Left colon (tissue), 2 donors: ENCODE measurements around the gene PRKAB1. TPM values are rescaled to one million over a fixed set of nuclear protein-coding genes. Genes with fewer than 3 reads are reported as not detected.
"Not testable (repeated sequence)": the region's sequence is repeated elsewhere in the genome, so short reads cannot be mapped to it uniquely, and the experiment has no call there.

Experiments used
- ATAC-seq: fragments of 200-7000 bp; cut with Tn5 transposase; one replicate; pipeline ENCODE4 v1.9.1; 2020; ENCODE audit warnings: mild to moderate bottlenecking, moderate library complexity
- DNase-seq, 2 donors: peaks; one replicate each; pipeline ENCODE4 v3.0.0-alpha.2; 2020
- intact Hi-C, 2 donors: fragments of 100-400 bp; cut with DNase I in 1 of 2; cut with micrococcal nuclease in 1 of 2; formaldehyde crosslinking; loops; one replicate each; pipeline versions ENCODE4 v1.11.2 to v1.14.0; 2022; cut with DNase I, micrococcal nuclease
- long read RNA-seq: library from polyadenylated mRNA; unstranded; transcript quantifications from one replicate; pipeline ENCODE4 v2.0.0, GENCODE V29; 2021
- total RNA-seq, 2 donors: library from RNA; stranded (reverse); fragmentation: NEBNext Ultra II Directional; extraction: Animal tissue kit (Norgen Biotek cat#: 25700); gene quantifications; one replicate each; pipeline ENCODE4 v1.2.1, GENCODE V29; 2021
- donor health status: DM: no; HTN: no; CAD: no.
- donor health status: DM: yes; HTN: yes; CAD: no.

PRKAB1 gene
- total RNA-seq, result 100 to 1,000 TPM in 1 of 2 donors, 10 to 100 TPM in 1; 62.2 to 111 TPM
- long read RNA-seq, full-length matches to known transcripts, result 176 of 223 reads
- long read RNA-seq, partial matches to known transcripts, result 11 of 223 reads
- long read RNA-seq, other reads (novel, unspliced or antisense), result 36 of 223 reads

- intact Hi-C loops, result no loop called here
- DNase-seq, result peak; percentile 96 to 97
- peak; percentile 77 for ATAC-seq
Measured at GRCh38 chr12:119667577-119668323, at the start of gene PRKAB1. PRKAB1 (plus strand) TSS chr12:119668133; CDS start chr12:119668245, 112 bp downstream.

- ATAC-seq, DNase-seq, intact Hi-C loops: not testable (repeated sequence)
Measured at GRCh38 chr12:119618328-119618896, 49.5 kb upstream of the PRKAB1 start.

- no peak for ATAC-seq
- intact Hi-C loops, result no loop called here
- no peak for DNase-seq
Measured at GRCh38 chr12:119620490-119620889, 47.4 kb upstream of the PRKAB1 start.

GRCh38 chr12:119621878-119622277, 46.1 kb upstream of the PRKAB1 start:
- no peak for DNase-seq
- no peak for ATAC-seq
- intact Hi-C loops, result no loop called here

- ATAC-seq (no peak), DNase-seq (no peak)
- intact Hi-C loops, result no loop called here
Measured at GRCh38 chr12:119624966-119625365, 43.0 kb upstream of the PRKAB1 start.

GRCh38 chr12:119627019-119627643, 40.8 kb upstream of the PRKAB1 start:
- intact Hi-C loops, result no loop called here
- ATAC-seq (no peak), DNase-seq (no peak)

GRCh38 chr12:119627686-119628085, 40.2 kb upstream of the PRKAB1 start:
- no peak for ATAC-seq
- no peak for DNase-seq
- intact Hi-C loops, result no loop called here

GRCh38 chr12:119630223-119630780, 37.6 kb upstream of the PRKAB1 start:
- DNase-seq (no peak), ATAC-seq (no peak)
- intact Hi-C loops, result no loop called here

GRCh38 chr12:119630962-119631550, 36.9 kb upstream of the PRKAB1 start:
- intact Hi-C loops, result no loop called here
- no peak for DNase-seq
- no peak for ATAC-seq

- ATAC-seq, result no peak
- no peak for DNase-seq
Measured at GRCh38 chr12:119631930-119632678, 35.8 kb upstream of the PRKAB1 start.

GRCh38 chr12:119634743-119635142, 33.2 kb upstream of the PRKAB1 start:
- no peak for ATAC-seq
- no peak for DNase-seq
- intact Hi-C loops, result no loop called here

More at GRCh38 chr12:119631930-119632678, 35.8 kb upstream of the PRKAB1 start:
- intact Hi-C loops, result no loop called here

- intact Hi-C loops, result no loop called here
- DNase-seq, result no peak
- ATAC-seq, result no peak
Measured at GRCh38 chr12:119642986-119643385, 24.9 kb upstream of the PRKAB1 start.

- no peak for ATAC-seq
- intact Hi-C loops, result no loop called here
- DNase-seq, result no peak
Measured at GRCh38 chr12:119644930-119645329, 23.0 kb upstream of the PRKAB1 start.

- intact Hi-C loops, result no loop called here
- no peak for DNase-seq
- ATAC-seq, result no peak
Measured at GRCh38 chr12:119645535-119646059, 22.3 kb upstream of the PRKAB1 start.

GRCh38 chr12:119649202-119649808, 18.6 kb upstream of the PRKAB1 start:
- intact Hi-C loops, result no loop called here
- no peak for ATAC-seq
- DNase-seq, result no peak

- intact Hi-C loops, result no loop called here
- DNase-seq (no peak), ATAC-seq (no peak)
Measured at GRCh38 chr12:119652665-119653064, 15.3 kb upstream of the PRKAB1 start.

GRCh38 chr12:119657001-119657400, 10.9 kb upstream of the PRKAB1 start:
- DNase-seq, ATAC-seq, intact Hi-C loops: not testable (repeated sequence)

GRCh38 chr12:119658166-119658565, 9.8 kb upstream of the PRKAB1 start:
- DNase-seq, intact Hi-C loops, ATAC-seq: not testable (repeated sequence)
